ENCODE results near the gene MKNK2.
A peak's percentile ranks its signal among the peaks of the same experiment; 100 is the strongest.

GRCh38 chr19:2059422-2060201, 8.6 kb upstream of the MKNK2 start:
- TF ChIP-seq POLR2A (IDR thresholded peaks at IDR 0.05; ENCODE audit: low read length): peak; percentile 39
- TF ChIP-seq GATA1 (IDR thresholded peaks at IDR 0.05; ENCODE audit: low read depth, low read length): no peak
